T-cell (primary cell): ENCODE measurements around the gene CHMP2B. TPM values are rescaled to one million over a fixed set of nuclear protein-coding genes. Genes with fewer than 3 reads are reported as not detected.

Experiments
- ATAC-seq, 4 experiments: fragments of 200-7000 bp in 3 of 4; fragments of 150-1000 bp in 1 of 4; cut with Tn5 transposase; replicated peaks in 1 of 4; 1 replicate in 3 of 4; 2 replicates in 1 of 4; pipeline ENCODE4 v1.10.0; 2021; ENCODE audit warnings: moderate library complexity in 3 of 4, mild to moderate bottlenecking in 2 of 4, moderate number of reproducible peaks in 1 of 4
- CTCF ChIA-PET, 2 donors: fragments of 300-600 bp; sonication (Branson Sonifier 250); formaldehyde crosslinking; loops; one replicate each; lab custom pipeline; 2022; ENCODE audit warnings: antibody characterized with exemption in 2 of 2; lab: Charles Lee
- POLR2A ChIA-PET, 2 donors: fragments of 300-600 bp; sonication (Branson Sonifier 250); formaldehyde crosslinking; loops; one replicate each; lab custom pipeline; 2022; ENCODE audit warnings: antibody characterized with exemption in 2 of 2; lab: Charles Lee
- DNase-seq, 35 experiments: peaks; one replicate each; pipeline versions ENCODE4 v3.0.0 to v3.0.0-alpha.2; 2013 to 2023
- H3K27ac ChIP-seq: one replicate; pipeline ENCODE4 v1.5.1; 2013; ENCODE audit warnings: low read length
- H3K27me3 ChIP-seq, 2 experiments: replicated peaks in 1 of 2; 1 replicate in 1 of 2; 2 replicates in 1 of 2; pipeline versions ENCODE4 v1.6.1 to v1.7.0; 2013; ENCODE audit warnings: low read length in 1 of 2, mixed read lengths in 1 of 2; ENCODE audit not compliant: control insufficient read depth in 2 of 2, insufficient read depth in 2 of 2; ENCODE audit errors: extremely low read depth in 1 of 2
- H3K36me3 ChIP-seq, 2 donors: 1 replicate in 1 of 2; 2 replicates in 1 of 2; pipeline versions ENCODE4 v1.6.1 to v1.7.0; 2013; ENCODE audit warnings: low read length in 1 of 2; ENCODE audit not compliant: control insufficient read depth in 2 of 2, insufficient read depth in 1 of 2; ENCODE audit errors: extremely low read depth in 1 of 2
- H3K4me1 ChIP-seq, 2 experiments: 1 replicate in 1 of 2; 2 replicates in 1 of 2; pipeline versions ENCODE4 v1.6.1 to v1.7.0; 2013; ENCODE audit warnings: low read length in 2 of 2, mixed read lengths in 1 of 2; ENCODE audit not compliant: insufficient read depth in 2 of 2, control insufficient read depth in 1 of 2; ENCODE audit errors: extremely low read depth in 1 of 2
- H3K4me3 ChIP-seq, 2 donors: 1 replicate in 1 of 2; 2 replicates in 1 of 2; pipeline versions ENCODE4 v1.5.1 to v1.7.0; 2013; ENCODE audit warnings: mild to moderate bottlenecking in 2 of 2, low read length in 1 of 2, moderate library complexity in 1 of 2; ENCODE audit not compliant: control insufficient read depth in 1 of 2; ENCODE audit errors: extremely low read depth in 1 of 2
- H3K9me3 ChIP-seq: 2 replicates; pipeline ENCODE4 v1.7.0; 2013
- H3K27ac Mint-ChIP-seq, 2 donors: one replicate each; pipeline ENCODE4 v1.8.0; 2020 to 2021; ENCODE audit warnings: mild to moderate bottlenecking in 2 of 2, mixed read lengths in 2 of 2
- H3K27me3 Mint-ChIP-seq, 2 donors: one replicate each; pipeline ENCODE4 v1.8.0; 2021 to 2022; ENCODE audit warnings: mixed read lengths in 2 of 2
- H3K36me3 Mint-ChIP-seq: one replicate; pipeline ENCODE4 v1.8.0; 2021; ENCODE audit warnings: mixed read lengths
- H3K4me1 Mint-ChIP-seq, 3 donors: one replicate each; pipeline ENCODE4 v1.8.0; 2020 to 2022; ENCODE audit warnings: mixed read lengths in 3 of 3, mild to moderate bottlenecking in 1 of 3
- H3K4me3 Mint-ChIP-seq, 3 donors: one replicate each; pipeline ENCODE4 v1.8.0; 2020 to 2022; ENCODE audit warnings: mild to moderate bottlenecking in 3 of 3, mixed read lengths in 3 of 3, moderate library complexity in 3 of 3
- H3K9me3 Mint-ChIP-seq, 3 donors: one replicate each; pipeline ENCODE4 v1.8.0; 2020 to 2022; ENCODE audit warnings: mixed read lengths in 3 of 3
- WGBS: methylation state at CpG from one replicate; pipeline ENCODE4 v1.1.5; 2013; ENCODE audit warnings: missing lambda C conversion rate; ENCODE audit not compliant: insufficient coverage; 5-methylcytosine and 5-hydroxymethylcytosine counted together
- total RNA-seq, 35 experiments: library from RNA in 6 of 35; stranded (reverse) in 6 of 35; fragments of 120-200 nt in 1 of 35; gene quantifications; one replicate each; pipeline versions ENCODE4 v1.2.1 to v1.2.4 and lab custom pipeline; 2013 to 2026

Gene CHMP2B
- total RNA-seq, 5 donors from 2014 or later (not counting 1 experiment from before 2014, with no cell fraction given): 18.3 to 26.3 (median 23.3) TPM

GRCh38 chr3:87191641-87192040 is 35.5 kb upstream of the CHMP2B start:
- H3K27ac ChIP-seq: no peak overlapping the region
- H3K4me3 ChIP-seq: no peak overlapping the region
- no peaks in the 10 kb centered on the region for H3K4me1 Mint-ChIP-seq
- DNase-seq (no peak), ATAC-seq (no peak)
- H3K4me3 Mint-ChIP-seq: no peak overlapping the region
- H3K9me3 ChIP-seq: no peaks in the 10 kb centered on the region
- ChIA-PET CTCF (interaction anchor here in 1 of 2 donors (1.1 kb wide), 1 partner anchor 17 kb away, joined by 3 read pairs; no protein-coding TSS in a partner anchor), POLR2A (no interaction called here)
- H3K4me1 ChIP-seq: no peaks in the 10 kb centered on the region
- H3K27ac Mint-ChIP-seq: no peak overlapping the region
- H3K9me3 Mint-ChIP-seq: peaks cover 0 to 9% (median 6%) of the 10 kb centered on the region in 3 donors
- H3K36me3 ChIP-seq: no peaks in the 10 kb centered on the region
- peaks cover 0 to 4% of the 10 kb centered on the region in 2 experiments for H3K27me3 ChIP-seq
- H3K36me3 Mint-ChIP-seq: no peaks in the 10 kb centered on the region
- peaks cover 4 to 15% of the 10 kb centered on the region in 2 donors for H3K27me3 Mint-ChIP-seq

- H3K4me3 ChIP-seq: no peak overlapping the region
- no peaks in the 10 kb centered on the region for H3K4me1 Mint-ChIP-seq
- ChIA-PET CTCF (no interaction called here), POLR2A (no interaction called here)
- H3K36me3 Mint-ChIP-seq: no peaks in the 10 kb centered on the region
- DNase-seq (no peak), ATAC-seq (no peak)
- no peaks in the 10 kb centered on the region for H3K9me3 ChIP-seq
- WGBS: no CpG with 5 or more reads among the region's 1 CpG
- no peaks in the 10 kb centered on the region for H3K4me1 ChIP-seq
- no peak overlapping the region for H3K27ac Mint-ChIP-seq
- H3K27me3 Mint-ChIP-seq: peaks cover 6 to 13% of the 10 kb centered on the region in 2 donors
- no peaks in the 10 kb centered on the region for H3K36me3 ChIP-seq
- no peak overlapping the region for H3K4me3 Mint-ChIP-seq
- peaks cover 0 to 4% of the 10 kb centered on the region in 2 experiments for H3K27me3 ChIP-seq
- no peak overlapping the region for H3K27ac ChIP-seq
- peaks cover 0 to 13% (median 6%) of the 10 kb centered on the region in 3 donors for H3K9me3 Mint-ChIP-seq
These were observed 30.2 kb upstream of the CHMP2B start for GRCh38 chr3:87196879-87197278.

- Mint-ChIP-seq H3K4me1 (no peaks in the 10 kb centered on the region), H3K27ac (no peak overlapping the region), H3K4me3 (no peak overlapping the region), H3K36me3 (no peaks in the 10 kb centered on the region), H3K27me3 (peaks cover 6 to 15% of the 10 kb centered on the region in 2 donors), H3K9me3 (peaks cover 0 to 13% (median 6%) of the 10 kb centered on the region in 3 donors)
- no peaks in the 10 kb centered on the region for H3K9me3 ChIP-seq
- H3K27ac ChIP-seq: no peak overlapping the region
- no peak for DNase-seq
- H3K4me1 ChIP-seq: no peaks in the 10 kb centered on the region
- ChIA-PET POLR2A (no interaction called here), CTCF (no interaction called here)
- peaks cover 0 to 4% of the 10 kb centered on the region in 2 experiments for H3K27me3 ChIP-seq
- H3K4me3 ChIP-seq: no peak overlapping the region
- H3K36me3 ChIP-seq: no peaks in the 10 kb centered on the region
- no CpG with 5 or more reads among the region's 4 CpGs for WGBS
- no peak for ATAC-seq
These were observed 29.6 kb upstream of the CHMP2B start for GRCh38 chr3:87197531-87197930.

GRCh38 chr3:87198774-87199173 is 28.3 kb upstream of the CHMP2B start:
- Mint-ChIP-seq H3K9me3 (peaks cover 0 to 13% (median 6%) of the 10 kb centered on the region in 3 donors), H3K27ac (no peak overlapping the region), H3K4me1 (no peaks in the 10 kb centered on the region), H3K36me3 (no peaks in the 10 kb centered on the region), H3K4me3 (no peak overlapping the region), H3K27me3 (peaks cover 10% of the 10 kb centered on the region in 2 donors)
- ChIA-PET CTCF (no interaction called here), POLR2A (no interaction called here)
- DNase-seq (no peak), ATAC-seq (no peak)
- H3K4me3 ChIP-seq: no peak overlapping the region
- H3K27me3 ChIP-seq: peaks cover 0 to 4% of the 10 kb centered on the region in 2 experiments
- H3K9me3 ChIP-seq: no peaks in the 10 kb centered on the region
- no peak overlapping the region for H3K27ac ChIP-seq
- no peaks in the 10 kb centered on the region for H3K4me1 ChIP-seq
- H3K36me3 ChIP-seq: no peaks in the 10 kb centered on the region

GRCh38 chr3:87199628-87200027 is 27.5 kb upstream of the CHMP2B start:
- Mint-ChIP-seq H3K4me1 (no peaks in the 10 kb centered on the region), H3K36me3 (no peaks in the 10 kb centered on the region), H3K4me3 (no peak overlapping the region), H3K9me3 (peaks cover 0 to 13% (median 6%) of the 10 kb centered on the region in 3 donors), H3K27ac (no peak overlapping the region), H3K27me3 (peaks cover 10 to 11% of the 10 kb centered on the region in 2 donors)
- ChIA-PET POLR2A (no interaction called here), CTCF (no interaction called here)
- Histone ChIP-seq H3K27me3 (peaks cover 0 to 4% of the 10 kb centered on the region in 2 experiments), H3K4me1 (no peaks in the 10 kb centered on the region), H3K4me3 (no peak overlapping the region), H3K27ac (no peak overlapping the region), H3K36me3 (no peaks in the 10 kb centered on the region), H3K9me3 (no peaks in the 10 kb centered on the region)
- ATAC-seq (no peak), DNase-seq (no peak)
- WGBS: no CpG with 5 or more reads among the region's 2 CpGs

GRCh38 chr3:87200060-87200647 is 27.0 kb upstream of the CHMP2B start:
- H3K9me3 ChIP-seq: no peaks in the 10 kb centered on the region

More at GRCh38 chr3:87200060-87200647, 27.0 kb upstream of the CHMP2B start:
- no peak overlapping the region for H3K27ac ChIP-seq
- no peak overlapping the region for H3K27ac Mint-ChIP-seq
- H3K36me3 ChIP-seq: no peaks in the 10 kb centered on the region
- no peak overlapping the region for H3K4me3 ChIP-seq
- H3K4me1 Mint-ChIP-seq: no peaks in the 10 kb centered on the region
- no CpG with 5 or more reads among the region's 3 CpGs for whole genome bisulfite sequencing
- peaks cover 0 to 7% (median 2%) of the 10 kb centered on the region in 3 donors for H3K9me3 Mint-ChIP-seq
- no peaks in the 10 kb centered on the region for H3K4me1 ChIP-seq
- peaks cover 0 to 4% of the 10 kb centered on the region in 2 experiments for H3K27me3 ChIP-seq
- DNase-seq (no peak), ATAC-seq (no peak)
- peaks cover 8 to 12% of the 10 kb centered on the region in 2 donors for H3K27me3 Mint-ChIP-seq
- ChIA-PET POLR2A (no interaction called here), CTCF (no interaction called here)
- no peak overlapping the region for H3K4me3 Mint-ChIP-seq
- H3K36me3 Mint-ChIP-seq: no peaks in the 10 kb centered on the region
